ENCODE measurements around the gene PTPRN2.
A peak's percentile ranks its signal among the peaks of the same experiment; 100 is the strongest.
"Not testable (repeated sequence)": the region's sequence is repeated elsewhere in the genome, so short reads cannot be mapped to it uniquely, and the experiment has no call there.

Gene PTPRN2

GRCh38 chr7:158399762-158400161 is 187.9 kb downstream of the PTPRN2 start:
- no peak for DNase-seq (ENCODE audit: low spot score)

- DNase-seq (ENCODE audit: low spot score) = no peak
Observed at GRCh38 chr7:158398750-158399149, 188.9 kb downstream of the PTPRN2 start.

- no peak for DNase-seq (ENCODE audit: low spot score)
Observed at GRCh38 chr7:158397885-158398284, 189.7 kb downstream of the PTPRN2 start.

GRCh38 chr7:158396982-158397862 is 190.4 kb downstream of the PTPRN2 start:
- no peak for DNase-seq (ENCODE audit: low spot score)

- no peak for DNase-seq (ENCODE audit: low spot score)
Observed at GRCh38 chr7:158396301-158396905, 191.2 kb downstream of the PTPRN2 start.

- DNase-seq (ENCODE audit: low spot score) = no peak
Observed at GRCh38 chr7:158395780-158396278, 191.8 kb downstream of the PTPRN2 start.

GRCh38 chr7:158395349-158395748 is 192.3 kb downstream of the PTPRN2 start:
- DNase-seq (ENCODE audit: low spot score) = no peak

- DNase-seq (ENCODE audit: low spot score) = peak; percentile 84
Observed at GRCh38 chr7:158394936-158395335, 192.7 kb downstream of the PTPRN2 start.

- DNase-seq (ENCODE audit: low spot score) = no peak
Observed at GRCh38 chr7:158393926-158394625, 193.5 kb downstream of the PTPRN2 start.

GRCh38 chr7:158392251-158392650 is 195.4 kb downstream of the PTPRN2 start:
- no peak for DNase-seq (ENCODE audit: low spot score)

- DNase-seq (ENCODE audit: low spot score) = no peak
Observed at GRCh38 chr7:158391541-158391940, 196.1 kb downstream of the PTPRN2 start.

GRCh38 chr7:158391141-158391540 is 196.5 kb downstream of the PTPRN2 start:
- DNase-seq (ENCODE audit: low spot score) = no peak

- DNase-seq (ENCODE audit: low spot score) = no peak
Observed at GRCh38 chr7:158390460-158390859, 197.2 kb downstream of the PTPRN2 start.

GRCh38 chr7:158389514-158390425 is 197.9 kb downstream of the PTPRN2 start:
- no peak for DNase-seq (ENCODE audit: low spot score)

- DNase-seq (ENCODE audit: low spot score) = no peak
Observed at GRCh38 chr7:158388928-158389327, 198.7 kb downstream of the PTPRN2 start.

GRCh38 chr7:158388072-158388471 is 199.6 kb downstream of the PTPRN2 start:
- DNase-seq (ENCODE audit: low spot score) = no peak

GRCh38 chr7:158387546-158387891 is 200.1 kb downstream of the PTPRN2 start:
- no peak for DNase-seq (ENCODE audit: low spot score)

- DNase-seq (ENCODE audit: low spot score) = no peak
Observed at GRCh38 chr7:158386866-158387545, 200.6 kb downstream of the PTPRN2 start.

GRCh38 chr7:158386355-158386618 is 201.3 kb downstream of the PTPRN2 start:
- DNase-seq (ENCODE audit: low spot score) = no peak

GRCh38 chr7:158385496-158386354 is 201.9 kb downstream of the PTPRN2 start:
- not testable (repeated sequence) for DNase-seq (ENCODE audit: low spot score)
